Stimulated activated CD8-positive, alpha-beta memory T cell treated with anti-CD3 and anti-CD28 coated beads, Interleukin-15, amount 100 ng/mL, for 4 hours (primary cell): ENCODE measurements around the gene ZNF107.
"Not testable (repeated sequence)": the region's sequence is repeated elsewhere in the genome, so short reads cannot be mapped to it uniquely, and the experiment has no call there.

ENCODE experiments used
- DNase-seq, 2 donors: peaks; one replicate each; pipeline ENCODE4 v3.0.0-alpha.2; 2020; ENCODE audit warnings: low read depth in 2 of 2

Gene ZNF107

DNA sequence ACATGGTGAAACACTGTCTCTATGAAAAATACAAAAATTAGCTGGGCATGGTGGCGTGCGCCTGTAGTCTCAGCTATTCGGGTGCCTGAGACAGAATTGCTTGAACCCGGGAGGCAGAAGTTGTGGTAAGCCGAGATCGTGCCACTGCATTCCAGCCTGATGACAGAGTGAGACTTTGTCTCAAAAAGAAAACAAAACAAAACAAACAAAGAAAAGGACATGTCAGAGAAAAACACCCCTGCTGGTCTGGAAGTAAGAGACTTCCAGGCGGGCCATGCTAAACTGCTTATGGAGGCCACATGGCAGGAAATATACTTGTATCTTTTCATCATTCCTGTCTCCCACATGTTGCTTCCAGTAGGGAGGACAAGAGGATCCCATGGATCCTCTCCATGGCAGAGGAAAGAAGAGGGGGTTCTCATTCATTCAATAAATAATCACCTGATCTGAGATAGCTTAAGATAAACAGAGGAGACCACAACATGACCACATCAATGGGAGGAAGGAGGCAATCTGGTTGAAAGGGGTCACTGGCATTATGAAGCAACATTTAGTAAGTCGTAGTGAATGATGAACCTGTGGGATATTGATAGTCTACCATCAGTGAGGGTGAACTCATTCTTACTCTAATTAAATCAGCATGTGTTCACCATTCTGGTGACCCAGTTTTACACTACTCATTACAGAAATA lies 67.8 kb downstream of the ZNF107 start:
- DNase-seq = no peak

DNA sequence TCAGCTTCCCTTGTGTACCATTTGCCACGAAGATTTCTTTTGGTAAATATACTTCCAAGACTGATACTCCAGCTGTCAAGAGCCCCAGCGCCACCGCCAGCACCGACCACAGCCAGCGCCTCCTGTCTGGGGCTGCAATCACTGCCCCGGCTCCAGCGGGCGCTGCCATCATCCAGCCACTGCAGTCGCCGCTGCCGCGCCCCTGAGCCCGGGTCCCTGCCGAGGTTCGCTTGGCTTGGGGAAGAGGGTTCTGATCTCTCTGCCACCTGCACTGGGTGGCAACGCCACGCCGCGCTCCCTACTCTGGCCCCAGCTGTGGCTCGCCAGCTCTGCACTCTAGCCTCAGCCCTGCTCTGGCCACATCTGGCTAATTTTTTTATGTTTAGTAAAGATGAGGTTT lies 70.6 kb downstream of the ZNF107 start:
- no peak for DNase-seq

DNA sequence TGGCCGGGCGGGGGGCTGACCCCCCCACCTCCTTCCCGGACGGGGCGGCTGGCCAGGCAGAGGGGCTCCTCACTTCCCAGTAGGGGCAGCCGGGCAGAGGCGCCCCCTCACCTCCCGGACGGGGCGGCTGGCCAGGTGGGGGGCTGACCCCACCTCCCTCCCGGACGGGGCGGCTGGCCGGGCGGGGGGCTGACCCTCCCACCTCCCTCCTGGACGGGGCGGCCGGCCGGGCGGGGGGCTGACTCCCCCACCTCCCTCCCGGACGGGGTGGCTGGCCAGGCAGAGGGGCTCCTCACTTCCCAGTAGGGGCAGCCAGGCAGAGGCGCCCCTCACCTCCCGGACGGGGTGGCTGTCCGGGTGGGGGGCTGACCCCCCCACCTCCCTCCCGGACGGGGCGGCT lies 72.5 kb downstream of the ZNF107 start:
- not testable (repeated sequence) for DNase-seq

DNA sequence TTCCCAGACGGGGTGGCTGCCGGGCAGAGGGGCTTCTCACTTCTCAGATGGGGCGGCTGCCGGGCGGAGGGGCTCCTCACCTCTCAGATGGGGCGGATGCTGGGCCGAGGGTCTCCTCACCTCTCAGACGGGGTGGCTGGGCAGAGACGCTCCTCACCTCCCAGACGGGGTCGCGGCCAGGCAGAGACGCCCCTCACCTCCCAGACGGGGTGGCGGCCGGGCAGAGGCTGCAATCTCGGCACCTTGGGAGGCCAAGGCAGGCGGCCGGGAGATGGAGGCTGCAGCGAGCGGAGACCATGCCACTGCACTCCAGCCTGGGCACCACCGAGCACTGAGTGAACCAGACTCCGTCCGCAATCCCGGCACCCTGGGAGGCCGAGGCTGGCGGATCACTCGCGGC lies 73.0 kb downstream of the ZNF107 start:
- DNase-seq = not testable (repeated sequence)

DNA sequence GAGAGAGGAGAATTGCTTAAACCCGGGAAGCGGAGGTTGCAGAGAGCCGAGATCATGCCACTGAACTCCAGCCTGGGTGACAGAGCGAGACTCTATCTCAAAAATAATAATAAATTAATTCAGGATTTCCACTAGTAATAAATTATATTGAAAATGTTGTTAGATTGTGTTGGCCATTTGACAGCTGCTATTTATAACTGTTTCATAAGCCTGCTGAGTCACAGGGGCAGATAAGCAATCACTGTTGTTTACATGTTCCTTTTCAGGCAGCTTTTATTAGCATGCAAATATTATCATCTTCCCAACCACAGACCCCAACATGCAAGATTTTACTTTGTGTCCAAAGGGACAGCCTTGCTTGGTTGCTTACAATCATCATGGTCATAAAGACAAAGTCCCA lies 78.7 kb downstream of the ZNF107 start:
- no peak for DNase-seq

DNA sequence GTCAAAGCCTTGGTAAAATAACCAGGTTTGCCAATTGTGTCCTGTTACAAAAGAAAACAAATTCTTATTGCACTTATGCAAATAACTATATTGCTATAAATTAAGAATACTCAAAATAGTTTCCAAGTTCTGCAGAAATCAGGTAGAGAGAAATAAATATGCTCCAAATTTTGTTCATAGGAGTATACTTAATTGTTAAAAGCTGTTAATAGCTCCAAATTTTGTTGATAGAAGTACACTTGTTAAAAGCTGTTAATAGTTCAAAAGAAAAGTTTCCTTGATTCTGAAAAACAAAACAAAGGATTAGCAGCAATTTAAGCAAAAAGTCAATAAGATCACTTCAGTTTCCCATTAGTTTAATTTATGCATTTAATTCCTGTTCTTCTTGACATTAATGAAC lies 81.9 kb downstream of the ZNF107 start:
- DNase-seq = no peak

DNA sequence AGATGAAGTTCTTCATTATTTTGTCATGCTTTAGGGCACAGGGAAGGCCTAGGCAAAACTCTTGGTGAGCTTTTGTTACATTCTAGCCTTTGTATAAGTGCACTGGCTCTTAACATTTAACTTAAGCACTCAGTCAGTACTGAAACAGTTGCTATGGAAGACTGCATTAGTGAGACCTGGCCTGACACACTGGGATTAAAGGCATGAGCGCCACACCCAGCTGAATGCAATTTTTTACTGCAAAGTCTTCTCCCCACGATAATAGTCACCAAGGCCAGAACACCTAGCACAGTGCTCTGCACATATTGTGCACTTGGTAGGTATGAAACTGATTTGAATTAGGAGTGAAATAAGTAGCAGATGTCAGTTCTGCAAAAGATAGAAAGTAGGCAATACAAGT lies 87.1 kb downstream of the ZNF107 start:
- no peak for DNase-seq

DNA sequence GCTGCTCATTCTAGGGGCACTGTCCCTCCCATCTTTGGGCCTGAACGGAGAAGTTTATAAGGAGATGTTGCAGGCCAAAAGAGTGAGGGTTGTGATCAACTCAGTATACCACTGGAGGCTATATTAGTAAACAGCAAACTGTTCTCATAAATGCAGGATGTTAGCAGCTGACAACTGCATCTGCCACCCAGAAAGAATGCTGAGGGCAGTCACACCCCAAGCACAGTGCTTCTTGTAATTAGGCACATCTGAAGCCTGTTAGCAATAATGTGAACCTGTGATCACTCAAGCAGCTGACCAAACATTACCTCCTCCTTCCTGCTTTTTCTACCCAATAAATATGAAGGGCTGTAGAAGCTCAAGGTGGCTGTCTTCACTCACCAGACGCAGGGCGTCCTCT lies 89.9 kb downstream of the ZNF107 start:
- no peak for DNase-seq

DNA sequence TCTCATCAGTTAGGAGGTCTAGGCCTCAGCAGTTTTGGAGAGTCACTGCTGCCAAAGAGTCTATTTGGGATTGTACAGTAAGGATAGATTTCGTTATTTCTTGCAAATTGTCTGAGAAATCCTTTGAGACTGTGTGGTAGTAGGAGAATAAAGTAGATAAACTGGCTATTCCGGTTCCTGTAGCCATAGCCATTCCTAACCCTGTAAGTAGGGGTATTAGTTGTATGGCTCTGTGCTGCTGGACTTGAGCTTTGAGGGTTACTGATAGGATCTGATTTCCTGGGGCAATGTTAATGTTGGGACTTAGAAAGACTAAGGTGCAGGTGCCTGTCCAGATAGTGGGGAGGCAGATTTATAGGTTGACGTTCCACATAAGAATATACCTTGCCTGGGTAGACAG lies 92.2 kb downstream of the ZNF107 start:
- DNase-seq = no peak
